HEK293T (cell line): Measurements from ENCODE around the gene CENPM.

Experiments used
- ARNT ChIP-seq: fragments of 450-650 bp; IDR thresholded peaks from 2 replicates; pipeline ENCODE4 v1.6.1; 2017; ENCODE audit warnings: mild to moderate bottlenecking
- BHLHE40 ChIP-seq: fragments of 450-650 bp; IDR thresholded peaks from 2 replicates; pipeline ENCODE4 v1.6.1; 2016; ENCODE audit warnings: mild to moderate bottlenecking, moderate library complexity, borderline replicate concordance
- FOXA1 ChIP-seq: fragments of 450-650 bp; IDR thresholded peaks from 2 replicates; pipeline ENCODE4 v1.6.1; 2016; ENCODE audit warnings: mild to moderate bottlenecking
- FOXK2 ChIP-seq: fragments of 450-650 bp; IDR thresholded peaks from 2 replicates; pipeline ENCODE4 v1.6.1; 2016; ENCODE audit warnings: mild to moderate bottlenecking
- FOXM1 ChIP-seq: fragments of 450-650 bp; IDR thresholded peaks from 2 replicates; pipeline ENCODE4 v1.6.1; 2017; ENCODE audit warnings: mild to moderate bottlenecking, borderline replicate concordance
- NFRKB ChIP-seq: fragments of 450-650 bp; IDR thresholded peaks from 2 replicates; pipeline ENCODE4 v1.6.1; 2016; ENCODE audit warnings: mild to moderate bottlenecking, moderate library complexity
- PKNOX1 ChIP-seq: fragments of 450-650 bp; IDR thresholded peaks from 2 replicates; pipeline ENCODE4 v1.6.1; 2016
- SP1 ChIP-seq: fragments of 450-650 bp; IDR thresholded peaks from 2 replicates; pipeline ENCODE4 v1.6.1; 2017
- SUZ12 ChIP-seq: fragments of 450-650 bp; IDR thresholded peaks from 2 replicates; pipeline ENCODE4 v1.6.1; 2016; ENCODE audit warnings: mild to moderate bottlenecking

- TF ChIP-seq ARNT (no peak), SP1 (no peak), NFRKB (no peak), PKNOX1 (no peak), FOXK2 (no peak), FOXA1 (no peak), BHLHE40 (no peak), FOXM1 (no peak), SUZ12 (no peak)
Measured at GRCh38 chr22:41908411-41909309, 38.3 kb downstream of the CENPM start.
